SU-DHL-6 (cell line): ENCODE measurements around the gene SLC12A8.

Source experiments
- H2AFZ ChIP-seq: fragments of 200-600 bp; sonication (generic); 2 replicates; pipeline ENCODE4 v1.6.1; 2014; ENCODE audit warnings: low read depth, mild to moderate bottlenecking, moderate library complexity, mixed read lengths, antibody characterized with exemption, low read length; ENCODE audit not compliant: severe bottlenecking
- H3F3A ChIP-seq: fragments of 200-600 bp; shearing (Covaris generic); 2 replicates; pipeline ENCODE4 v1.6.0; 2016; ENCODE audit warnings: antibody characterized with exemption, mild to moderate bottlenecking; ENCODE audit not compliant: insufficient read depth
- H3K27ac ChIP-seq: fragments of 200-600 bp; sonication (generic); 2 replicates; pipeline ENCODE4 v1.5.1; 2016; ENCODE audit warnings: low read depth, mild to moderate bottlenecking, low read length, moderate library complexity, mixed read lengths
- H3K27me3 ChIP-seq: fragments of 200-600 bp; sonication (generic), shearing (Covaris generic); 2 replicates; pipeline ENCODE4 v1.6.0; 2014; ENCODE audit warnings: mild to moderate bottlenecking, low read length
- H3K36me3 ChIP-seq: fragments of 200-600 bp; sonication (generic); 2 replicates; pipeline ENCODE4 v1.6.1; 2014; ENCODE audit warnings: mild to moderate bottlenecking, low read length, mixed read lengths
- H3K4me2 ChIP-seq: fragments of 300-600, 200-600 bp; shearing (Covaris generic), sonication (generic); 2 replicates; pipeline ENCODE4 v1.6.0; 2014; ENCODE audit warnings: low read length, low read depth, mild to moderate bottlenecking; ENCODE audit not compliant: poor library complexity, severe bottlenecking
- H3K4me3 ChIP-seq: fragments of 200-600 bp; sonication (generic); 2 replicates; pipeline ENCODE4 v1.5.1; 2014; ENCODE audit warnings: antibody characterized with exemption, low read length, mild to moderate bottlenecking, mixed read lengths; ENCODE audit not compliant: insufficient read depth, poor library complexity, severe bottlenecking
- H3K79me2 ChIP-seq: fragments of 200-600 bp; sonication (generic); 2 replicates; pipeline ENCODE4 v1.6.1; 2014; ENCODE audit warnings: mild to moderate bottlenecking, low read length, moderate library complexity; ENCODE audit not compliant: insufficient read depth
- H3K9ac ChIP-seq: fragments of 200-600 bp; sonication (generic); 2 replicates; pipeline ENCODE4 v1.7.0; 2014; ENCODE audit warnings: mild to moderate bottlenecking, low read length
- H3K9me2 ChIP-seq: fragments of 200-600 bp; sonication (generic); replicated peaks from 2 replicates; pipeline ENCODE4 v1.6.1; 2014; ENCODE audit warnings: low read length; ENCODE audit not compliant: insufficient read depth
- H3K9me3 ChIP-seq: fragments of 200-600 bp; sonication (generic); 2 replicates; pipeline ENCODE4 v1.6.1; 2014; ENCODE audit warnings: low read length, mixed read lengths; ENCODE audit not compliant: insufficient read depth
- H4K20me1 ChIP-seq: fragments of 200-600 bp; sonication (generic); 2 replicates; pipeline ENCODE4 v1.6.1; 2014; ENCODE audit warnings: low read depth, mild to moderate bottlenecking, antibody characterized with exemption, low read length, moderate library complexity, mixed read lengths
- CTCF ChIP-seq: fragments of 200-600 bp; sonication (generic); IDR thresholded peaks from one replicate; pipeline ENCODE4 v1.5.1; 2017; ENCODE audit warnings: antibody characterized with exemption, mild to moderate bottlenecking, low read length, moderate library complexity; ENCODE audit not compliant: insufficient read depth, poor library complexity, severe bottlenecking
- EZH2phosphoT487 ChIP-seq: fragments of 200-600 bp; sonication (generic), shearing (Covaris generic); conservative IDR thresholded peaks from 2 replicates; pipeline ENCODE4 v1.6.1; 2018; ENCODE audit warnings: mild to moderate bottlenecking, antibody characterized with exemption, low read length, moderate library complexity, mixed read lengths

Gene SLC12A8

GRCh38 chr3:125051715-125052581, 160.6 kb downstream of the SLC12A8 start:
- H3K9me3 ChIP-seq, result no peaks in the 10 kb centered on the region
- no peaks in the 10 kb centered on the region for H4K20me1 ChIP-seq
- H3K27ac ChIP-seq, result no peak overlapping the region
- H3K4me2 ChIP-seq, result no peak overlapping the region
- no peak overlapping the region for H2AFZ ChIP-seq
- no peak for TF ChIP-seq CTCF
- no peak for TF ChIP-seq EZH2phosphoT487
- H3K27me3 ChIP-seq, result no peaks in the 10 kb centered on the region
- H3K79me2 ChIP-seq, result no peaks in the 10 kb centered on the region
- H3K4me3 ChIP-seq, result no peak overlapping the region
- H3K9me2 ChIP-seq, result no peaks in the 10 kb centered on the region
- no peak overlapping the region for H3K9ac ChIP-seq
- no peaks in the 10 kb centered on the region for H3F3A ChIP-seq
- H3K36me3 ChIP-seq, result no peaks in the 10 kb centered on the region

- TF ChIP-seq CTCF, result no peak
- no peak for TF ChIP-seq EZH2phosphoT487
- H3K9me2 ChIP-seq, result no peaks in the 10 kb centered on the region
- no peaks in the 10 kb centered on the region for H3K79me2 ChIP-seq
- no peaks in the 10 kb centered on the region for H3F3A ChIP-seq
- no peaks in the 10 kb centered on the region for H3K27me3 ChIP-seq
- H3K9me3 ChIP-seq, result no peaks in the 10 kb centered on the region
- no peaks in the 10 kb centered on the region for H3K36me3 ChIP-seq
- no peak overlapping the region for H3K4me3 ChIP-seq
- no peak overlapping the region for H3K9ac ChIP-seq
- H3K27ac ChIP-seq, result no peak overlapping the region
- H2AFZ ChIP-seq, result no peak overlapping the region
- no peak overlapping the region for H3K4me2 ChIP-seq
- H4K20me1 ChIP-seq, result no peaks in the 10 kb centered on the region
Measured at GRCh38 chr3:125051205-125051604, 161.3 kb downstream of the SLC12A8 start.

GRCh38 chr3:125050488-125051090, 162.0 kb downstream of the SLC12A8 start:
- no peak overlapping the region for H3K4me2 ChIP-seq
- no peak overlapping the region for H3K4me3 ChIP-seq
- no peaks in the 10 kb centered on the region for H4K20me1 ChIP-seq
- H3F3A ChIP-seq, result no peaks in the 10 kb centered on the region
- H3K9me2 ChIP-seq, result no peaks in the 10 kb centered on the region
- no peak overlapping the region for H3K9ac ChIP-seq
- H2AFZ ChIP-seq, result no peak overlapping the region
- no peaks in the 10 kb centered on the region for H3K79me2 ChIP-seq
- TF ChIP-seq CTCF (no peak), EZH2phosphoT487 (no peak)
- H3K27ac ChIP-seq, result no peak overlapping the region
- H3K27me3 ChIP-seq, result no peaks in the 10 kb centered on the region
- H3K36me3 ChIP-seq, result no peaks in the 10 kb centered on the region
- H3K9me3 ChIP-seq, result no peaks in the 10 kb centered on the region
